K562 (cell line): ENCODE results near the gene MITF. TPM values are rescaled to one million over a fixed set of nuclear protein-coding genes. Genes with fewer than 3 reads are reported as not detected.

Source experiments
- ARNT ChIP-seq, 2 experiments: fragments of 450-650 bp; IDR thresholded peaks; 2 replicates each; pipeline ENCODE4 v1.6.1; 2016; ENCODE audit warnings: mild to moderate bottlenecking in 1 of 2
- DMBX1 ChIP-seq: fragments of 250-450 bp; sonication (Bioruptor Pico); IDR thresholded peaks from 2 replicates; pipeline ENCODE4 v1.8.0; 2022; ENCODE audit warnings: inconsistent platforms, mild to moderate bottlenecking, moderate library complexity, borderline replicate concordance
- FOS ChIP-seq: IDR thresholded peaks from 3 replicates; pipeline ENCODE4 v1.6.1; 2011; ENCODE audit not compliant: insufficient read length; ENCODE audit errors: extremely low read depth
- GTF2F1 ChIP-seq: IDR thresholded peaks from 2 replicates; pipeline ENCODE4 v1.6.1; 2011; ENCODE audit warnings: low read depth, low read length, improper control_type of control experiment
- HMBOX1 ChIP-seq: sonication (generic); IDR thresholded peaks from 2 replicates; pipeline ENCODE4 v1.6.1; 2016
- HMGXB4 ChIP-seq: sonication (generic); formaldehyde crosslinking; IDR thresholded peaks from 2 replicates; pipeline ENCODE4 v1.8.1; 2023; ENCODE audit warnings: mild to moderate bottlenecking, missing genetic modification reagents
- ILK ChIP-seq: fragments of 450-650 bp; IDR thresholded peaks from 2 replicates; pipeline ENCODE4 v1.6.1; 2016; ENCODE audit warnings: missing genetic modification characterization, low read depth, mild to moderate bottlenecking, missing compliant biosample characterization, moderate library complexity, borderline replicate concordance
- KDM2B ChIP-seq: fragments of 250-450 bp; sonication (Bioruptor Pico); IDR thresholded peaks from 2 replicates; pipeline ENCODE4 v1.8.0; 2021; ENCODE audit warnings: mild to moderate bottlenecking, moderate library complexity
- MCM5 ChIP-seq: fragments of 450-650 bp; IDR thresholded peaks from 2 replicates; pipeline ENCODE4 v1.6.1; 2016; ENCODE audit warnings: low read depth
- MECOM ChIP-seq: fragments of 250-450 bp; sonication (Bioruptor Pico); IDR thresholded peaks from 2 replicates; pipeline ENCODE4 v1.8.0; 2022; ENCODE audit warnings: inconsistent platforms
- MYC ChIP-seq, 2 experiments: fragments of 250-450 bp in 1 of 2; sonication (Bioruptor Pico) in 1 of 2; IDR thresholded peaks; 2 replicates each; pipeline versions ENCODE4 v1.5.1 to v1.6.1; 2012 to 2021; ENCODE audit warnings: low read depth in 2 of 2, borderline replicate concordance in 1 of 2, improper control_type of control experiment in 1 of 2, low read length in 1 of 2, mild to moderate bottlenecking in 1 of 2, moderate library complexity in 1 of 2
- NONO ChIP-seq, 2 experiments: fragments of 200-400 bp in 1 of 2; fragments of 450-650 bp in 1 of 2; formaldehyde crosslinking in 1 of 2; IDR thresholded peaks; 2 replicates each; pipeline ENCODE4 v1.6.1; 2017; ENCODE audit warnings: low read depth in 2 of 2, mild to moderate bottlenecking in 2 of 2, moderate library complexity in 2 of 2, low read length in 1 of 2
- NR1H2 ChIP-seq: sonication (generic); formaldehyde crosslinking; IDR thresholded peaks from 2 replicates; pipeline ENCODE4 v1.4.0; 2020; ENCODE audit warnings: mild to moderate bottlenecking, missing genetic modification reagents
- SMAD3 ChIP-seq: fragments of 450-650 bp; formaldehyde crosslinking; conservative IDR thresholded peaks from 2 replicates; pipeline ENCODE4 v1.4.0; 2020; ENCODE audit warnings: mild to moderate bottlenecking
- TAF9B ChIP-seq: fragments of 450-650 bp; IDR thresholded peaks from 2 replicates; pipeline ENCODE4 v1.6.1; 2018; ENCODE audit warnings: mild to moderate bottlenecking; ENCODE audit not compliant: partially characterized antibody
- ZNF146 ChIP-seq: IDR thresholded peaks from one replicate; pipeline ENCODE4 v1.6.1; 2018; ENCODE audit warnings: missing compliant biosample characterization; ENCODE audit not compliant: unreplicated experiment
- ZNF197 ChIP-seq: fragments of 200-800 bp; sonication (Bioruptor generic); IDR thresholded peaks from 2 replicates; pipeline ENCODE4 v1.6.1; 2016; ENCODE audit warnings: low read depth, missing genetic modification characterization, missing compliant biosample characterization
- polyA plus RNA-seq, 8 experiments: library from polyadenylated mRNA; depleted of rRNA in 4 of 8; stranded (reverse) in 5 of 8; unstranded in 3 of 8; fragments of >200 nt; fragmentation: Nextera tagmentation in 2 of 8; fragmentation: Illumina TruSeq in 1 of 8; extraction: Ambion mirVana in 2 of 8; extraction: Trizol in 1 of 8; gene quantifications; 2 replicates each; pipeline versions ENCODE4 v1.2.1 to v1.2.3, GENCODE V29; 2011 to 2014; ENCODE audit warnings: inconsistent platforms in 1 of 8, missing spikeins in 1 of 8
- total RNA-seq, 7 experiments: library from RNA; depleted of rRNA in 6 of 7; stranded (reverse); fragments of >200 nt in 6 of 7; fragmentation: Illumina TruSeq in 2 of 7; extraction: Trizol in 2 of 7; gene quantifications; 2 replicates each; pipeline versions ENCODE4 v1.2.1 to v1.2.3, GENCODE V29; 2011 to 2021; ENCODE audit warnings: low replicate concordance in 1 of 7

Gene MITF
- total and polyA plus RNA-seq, 9 of the 15 experiments (the other 6 are each of a cell fraction or from before 2014, with no cell fraction given): 5.6 to 14.9 (median 11.1) TPM

- TF ChIP-seq HMGXB4 (CRISPR knock-in tag) (no peak), ZNF146 (CRISPR knock-in tag) (no peak), NR1H2 (no peak), TAF9B (peak; percentile 79), GTF2F1 (peak; percentile 93), MECOM (peak; percentile 41; the same call in 1 of the 2 replicates), HMBOX1 (no peak), FOS (no peak), ARNT (IDR thresholded peaks at IDR 0.05) (no peak), MYC (IDR thresholded peaks at IDR 0.05; ENCODE audit: low read depth, low read length) (peak; percentile 73), MYC (CRISPR knock-in tag; IDR thresholded peaks at IDR 0.05; ENCODE audit: borderline replicate concordance, low read depth) (no peak), MCM5 (no peak), KDM2B (CRISPR knock-in tag) (no peak), SMAD3 (CRISPR knock-in tag) (no peak), NONO (IDR thresholded peaks at IDR 0.05; ENCODE audit: low read depth in 2 of 2, low read length in 1 of 2) (peak in 1 of 2 experiments; percentile 49; a peak in 1 of 4 replicates), ILK (tag) (no peak), ZNF197 (CRISPR knock-in tag) (no peak), DMBX1 (CRISPR knock-in tag) (no peak)
Observed at GRCh38 chr3:69999140-70000027, 260.1 kb downstream of the MITF start, which contains the start of gene SAMMSON (continued).
